Measurements from ENCODE around the gene MXD4.

- TF ChIP-seq, protein P1, sequence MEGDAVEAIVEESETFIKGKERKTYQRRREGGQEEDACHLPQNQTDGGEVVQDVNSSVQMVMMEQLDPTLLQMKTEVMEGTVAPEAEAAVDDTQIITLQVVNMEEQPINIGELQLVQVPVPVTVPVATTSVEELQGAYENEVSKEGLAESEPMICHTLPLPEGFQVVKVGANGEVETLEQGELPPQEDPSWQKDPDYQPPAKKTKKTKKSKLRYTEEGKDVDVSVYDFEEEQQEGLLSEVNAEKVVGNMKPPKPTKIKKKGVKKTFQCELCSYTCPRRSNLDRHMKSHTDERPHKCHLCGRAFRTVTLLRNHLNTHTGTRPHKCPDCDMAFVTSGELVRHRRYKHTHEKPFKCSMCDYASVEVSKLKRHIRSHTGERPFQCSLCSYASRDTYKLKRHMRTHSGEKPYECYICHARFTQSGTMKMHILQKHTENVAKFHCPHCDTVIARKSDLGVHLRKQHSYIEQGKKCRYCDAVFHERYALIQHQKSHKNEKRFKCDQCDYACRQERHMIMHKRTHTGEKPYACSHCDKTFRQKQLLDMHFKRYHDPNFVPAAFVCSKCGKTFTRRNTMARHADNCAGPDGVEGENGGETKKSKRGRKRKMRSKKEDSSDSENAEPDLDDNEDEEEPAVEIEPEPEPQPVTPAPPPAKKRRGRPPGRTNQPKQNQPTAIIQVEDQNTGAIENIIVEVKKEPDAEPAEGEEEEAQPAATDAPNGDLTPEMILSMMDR (IDR thresholded peaks at IDR 0.05), result no peak
- TF ChIP-seq EZH2 (IDR thresholded peaks at IDR 0.05; ENCODE audit: borderline replicate concordance, insufficient read depth, low read depth, low read length, poor library complexity, severe bottlenecking), result no peak
Observed at GRCh38 chr4:2257361-2258081, 4.4 kb downstream of the MXD4 start.

Data from B cell (primary cell).